Neural crest cell (in vitro differentiated cells): ENCODE results near the gene FXYD1. TPM values are rescaled to one million over a fixed set of nuclear protein-coding genes. Genes with fewer than 3 reads are reported as not detected.

Experiments
- DNase-seq: peaks from one replicate; pipeline ENCODE4 v3.0.0; 2021; ENCODE audit warnings: low read depth, mixed read lengths, low spot score
- H3K27ac Mint-ChIP-seq: one replicate; pipeline ENCODE4 v1.8.0; 2021; ENCODE audit warnings: mild to moderate bottlenecking, mixed read lengths; ENCODE audit not compliant: unreplicated experiment
- H3K27me3 Mint-ChIP-seq: 2 replicates; pipeline ENCODE4 v1.8.0; 2021; ENCODE audit warnings: low read depth, mild to moderate bottlenecking, mixed read lengths
- H3K36me3 Mint-ChIP-seq: 2 replicates; pipeline ENCODE4 v1.8.0; 2021; ENCODE audit warnings: low read depth, mild to moderate bottlenecking, mixed read lengths
- H3K4me1 Mint-ChIP-seq: 2 replicates; pipeline ENCODE4 v1.8.0; 2021; ENCODE audit warnings: mixed read lengths
- H3K4me3 Mint-ChIP-seq: one replicate; pipeline ENCODE4 v1.8.0; 2021; ENCODE audit warnings: mild to moderate bottlenecking, mixed read lengths
- H3K9me3 Mint-ChIP-seq: 2 replicates; pipeline ENCODE4 v1.8.0; 2021; ENCODE audit warnings: mixed read lengths
- CTCF ChIP-seq: fragments of 200-600 bp; sonication (generic); conservative IDR thresholded peaks from 2 replicates; pipeline ENCODE4 v1.5.0; 2021; ENCODE audit warnings: antibody characterized with exemption, mild to moderate bottlenecking
- total RNA-seq: library from RNA; stranded (reverse); gene quantifications from 2 replicates; pipeline ENCODE4 v1.2.1, GENCODE V29; 2021

Gene FXYD1
- total RNA-seq, 1 donor from 2014 or later, result 4.2 TPM

GRCh38 chr19:35178701-35179100 is 40.1 kb downstream of the FXYD1 start:
- no peaks in the 10 kb centered on the region for H3K36me3 Mint-ChIP-seq
- no peak overlapping the region for H3K27ac Mint-ChIP-seq
- no peaks in the 10 kb centered on the region for H3K27me3 Mint-ChIP-seq
- no peak for DNase-seq
- H3K9me3 Mint-ChIP-seq, result peaks cover 1% of the 10 kb centered on the region
- no peak overlapping the region for H3K4me3 Mint-ChIP-seq
- H3K4me1 Mint-ChIP-seq, result peaks cover 10% of the 10 kb centered on the region
- TF ChIP-seq CTCF, result no peak

GRCh38 chr19:35179830-35180229 is 41.2 kb downstream of the FXYD1 start:
- H3K4me3 Mint-ChIP-seq, result no peak overlapping the region
- peaks cover 9% of the 10 kb centered on the region for H3K4me1 Mint-ChIP-seq
- H3K27ac Mint-ChIP-seq, result no peak overlapping the region
- TF ChIP-seq CTCF, result no peak
- H3K27me3 Mint-ChIP-seq, result peaks cover 6% of the 10 kb centered on the region
- H3K36me3 Mint-ChIP-seq, result no peaks in the 10 kb centered on the region
- no peak for DNase-seq
- H3K9me3 Mint-ChIP-seq, result peaks cover 4% of the 10 kb centered on the region

- Mint-ChIP-seq H3K27me3 (peaks cover 12% of the 10 kb centered on the region), H3K9me3 (peaks cover 4% of the 10 kb centered on the region), H3K27ac (no peak overlapping the region), H3K4me3 (no peak overlapping the region), H3K36me3 (no peaks in the 10 kb centered on the region), H3K4me1 (no peaks in the 10 kb centered on the region)
- DNase-seq, result no peak
- no peak for TF ChIP-seq CTCF
Measured at GRCh38 chr19:35181387-35181786, 42.8 kb downstream of the FXYD1 start.

GRCh38 chr19:35184267-35184666 is 45.6 kb downstream of the FXYD1 start:
- H3K36me3 Mint-ChIP-seq, result no peaks in the 10 kb centered on the region
- H3K27me3 Mint-ChIP-seq, result peaks cover 16% of the 10 kb centered on the region
- H3K4me1 Mint-ChIP-seq, result no peaks in the 10 kb centered on the region
- H3K4me3 Mint-ChIP-seq, result no peak overlapping the region
- no peak for DNase-seq
- no peak for TF ChIP-seq CTCF
- H3K27ac Mint-ChIP-seq, result no peak overlapping the region
- peaks cover 4% of the 10 kb centered on the region for H3K9me3 Mint-ChIP-seq

- H3K27me3 Mint-ChIP-seq, result peaks cover 16% of the 10 kb centered on the region
- TF ChIP-seq CTCF, result no peak
- no peaks in the 10 kb centered on the region for H3K36me3 Mint-ChIP-seq
- no peak for DNase-seq
- H3K4me3 Mint-ChIP-seq, result no peak overlapping the region
- H3K9me3 Mint-ChIP-seq, result peaks cover 4% of the 10 kb centered on the region
- no peaks in the 10 kb centered on the region for H3K4me1 Mint-ChIP-seq
- no peak overlapping the region for H3K27ac Mint-ChIP-seq
Measured at GRCh38 chr19:35184884-35185283, 46.3 kb downstream of the FXYD1 start.

Other genes with a start within 250 kb of the FXYD1 start
- 6.2 and 7.2 TPM in 2 replicates for gene ZNF30, start 211.9 kb upstream of the FXYD1 start, total RNA-seq
- 7.5 and 8.1 TPM in 2 replicates for gene ZNF792, start 174.6 kb upstream of the FXYD1 start, total RNA-seq
- gene GRAMD1A, start 138.5 kb upstream of the FXYD1 start, total RNA-seq, result 100 and 103 TPM in 2 replicates
- gene SCN1B, start 108.4 kb upstream of the FXYD1 start, total RNA-seq, result 1.7 and 1.9 TPM in 2 replicates
- 0.26 and 0.27 TPM in 2 replicates for gene HPN, start 97.1 kb upstream of the FXYD1 start, total RNA-seq
- 2.5 and 2.8 TPM in 2 replicates for gene FXYD3, start 23.0 kb upstream of the FXYD1 start, total RNA-seq
- gene LGI4, start 3.8 kb upstream of the FXYD1 start, total RNA-seq, result 15.9 and 16.1 TPM in 2 replicates
- 1.1 and 1.4 TPM in 2 replicates for gene FXYD7, start 4.4 kb downstream of the FXYD1 start, total RNA-seq
- 13.3 and 17.0 TPM in 2 replicates for gene FXYD5, start 15.9 kb downstream of the FXYD1 start, total RNA-seq
- gene FAM187B, start 89.9 kb downstream of the FXYD1 start, total RNA-seq, result not detected in 2 replicates
- 3.5 and 4.0 TPM in 2 replicates for gene LSR, start 110.2 kb downstream of the FXYD1 start, total RNA-seq
- gene USF2, start 130.1 kb downstream of the FXYD1 start, total RNA-seq, result 107 and 111 TPM in 2 replicates
- gene HAMP, start 143.7 kb downstream of the FXYD1 start, total RNA-seq, result 0.47 and 0.57 TPM in 2 replicates
- not detected in 2 replicates for gene MAG, start 153.3 kb downstream of the FXYD1 start, total RNA-seq
- not detected in 2 replicates for gene CD22, start 190.4 kb downstream of the FXYD1 start, total RNA-seq
- gene FFAR1, start 209.1 kb downstream of the FXYD1 start, total RNA-seq, result not detected in 2 replicates
- gene FFAR3, start 219.6 kb downstream of the FXYD1 start, total RNA-seq, result not detected in 2 replicates
- not detected in 2 replicates for gene GPR42, start 232.2 kb downstream of the FXYD1 start, total RNA-seq